ENCODE data around the gene TBC1D8B. TPM values are rescaled to one million over a fixed set of nuclear protein-coding genes. Genes with fewer than 3 reads are reported as not detected.

TBC1D8B gene
- total and polyA plus RNA-seq, 2 of the 8 experiments (the other 6 are each of a cell fraction or from before 2014, with no cell fraction given) = 0.91 to 8.4 TPM

GRCh38 chrX:106902684-106903083 lies 100.2 kb downstream of the TBC1D8B start:
- Histone ChIP-seq H3K27ac (ENCODE audit: low read depth, low read length) (no peak overlapping the region), H4K91ac (replicated peaks; ENCODE audit: insufficient read length, low read length) (no peak overlapping the region), H4K5ac (ENCODE audit: insufficient read length, low read depth, low read length) (no peak overlapping the region), H2AK5ac (ENCODE audit: low read depth, low read length) (no peak overlapping the region), H2BK120ac (replicated peaks; ENCODE audit: low read depth, low read length) (no peak overlapping the region), H3K79me2 (ENCODE audit: control insufficient read depth in 1 of 2, insufficient read depth in 2 of 2, low read length in 2 of 2) (no peaks in the 10 kb centered on the region), H2BK5ac (ENCODE audit: low read depth, low read length) (no peak overlapping the region), H2AFZ (ENCODE audit: low read length) (no peak overlapping the region), H4K20me1 (replicated peaks in 1 of 2; ENCODE audit: control insufficient read depth in 1 of 2, insufficient read depth in 2 of 2, low read length in 2 of 2) (no peaks in the 10 kb centered on the region), H3K23me2 (ENCODE audit: low read depth, low read length) (no peaks in the 10 kb centered on the region), H3K4me2 (ENCODE audit: insufficient read depth in 1 of 2, low read depth in 2 of 2, low read length in 2 of 2) (no peak overlapping the region), H3K9ac (replicated peaks in 1 of 4; ENCODE audit: extremely low read depth in 1 of 4, low read depth in 3 of 4, low read length in 3 of 4) (no peak overlapping the region), H3K14ac (ENCODE audit: insufficient read length) (no peak overlapping the region), H3K4ac (replicated peaks; ENCODE audit: insufficient read length, low read depth, low read length) (no peak overlapping the region), H3K56ac (replicated peaks; ENCODE audit: insufficient read length, low read depth, low read length) (no peak overlapping the region), H3K4me3 (ENCODE audit: extremely low read depth in 1 of 4, insufficient read depth in 2 of 4, low read depth in 3 of 4, low read length in 4 of 4) (no peak overlapping the region), H3K36me3 (ENCODE audit: control insufficient read depth in 2 of 4, insufficient read depth in 4 of 4, low read length in 3 of 4) (no peaks in the 10 kb centered on the region), H3K18ac (ENCODE audit: extremely low read depth, low read length) (no peak overlapping the region), H2BK20ac (ENCODE audit: low read length) (no peak overlapping the region), H2BK15ac (ENCODE audit: low read length) (no peak overlapping the region), H3K23ac (ENCODE audit: insufficient read length) (no peak overlapping the region), H4K8ac (ENCODE audit: extremely low read depth, insufficient read depth, low read length) (no peak overlapping the region), H3K79me1 (ENCODE audit: low read depth, low read length) (no peaks in the 10 kb centered on the region), H3K9me3 (ENCODE audit: insufficient read depth in 2 of 2, low read depth in 1 of 2, low read length in 1 of 2) (no peaks in the 10 kb centered on the region), H3K4me1 (replicated peaks in 1 of 4; ENCODE audit: control insufficient read depth in 3 of 4, insufficient read depth in 4 of 4, low read length in 3 of 4) (no peaks in the 10 kb centered on the region; a peak in 1 of 7 replicates), H3K27me3 (replicated peaks in 1 of 4; ENCODE audit: control insufficient read depth in 3 of 4, extremely low read depth in 1 of 4, insufficient read depth in 3 of 4, low read length in 3 of 4) (no peaks in the 10 kb centered on the region), H2BK12ac (ENCODE audit: low read depth, low read length) (no peak overlapping the region)
- DNase-seq (ENCODE audit: low read depth in 1 of 2, low spot score in 2 of 2) = no peak
- CTCF ChIA-PET (ENCODE audit: partially characterized antibody) = interaction anchor here (0.8 to 5.6 kb wide), 7 partner anchors 10 to 123 kb away, joined by 3 to 35 read pairs (median 4); partner anchors contain the start of gene CLDN2
- TF ChIP-seq KDM5A (IDR thresholded peaks at IDR 0.05; ENCODE audit: low read length) (no peak), NANOG (IDR thresholded peaks at IDR 0.05; ENCODE audit: insufficient read depth, low read depth, low read length, poor library complexity, severe bottlenecking) (no peak), USF2 (IDR thresholded peaks at IDR 0.05; ENCODE audit: low read length) (no peak)
- FAIRE-seq = no peak
- POLR2A ChIA-PET (ENCODE audit: partially characterized antibody) = no interaction called here
- WGBS, 2 experiments (ENCODE audit: extremely low coverage in 1 of 2, insufficient coverage in 1 of 2, insufficient read length in 1 of 2, insufficient replicate concordance in 2 of 2, low coverage in 1 of 2, low lambda C conversion rate in 2 of 2, missing lambda C conversion rate in 1 of 2) = 89% methylated on average over 1 of the region's 2 CpGs; no CpG with 5 or more reads in 1 of the 2 experiments

All from H1 (cell line).